B cell (primary cell): Measurements from ENCODE around the gene MEGF11. TPM values are rescaled to one million over a fixed set of nuclear protein-coding genes. Genes with fewer than 3 reads are reported as not detected.

Experiments used
- ATAC-seq: fragments of 200-7000 bp; cut with Tn5 transposase; one replicate; pipeline ENCODE4 v1.10.0; 2021; ENCODE audit warnings: low read depth, mild to moderate bottlenecking, moderate number of reproducible peaks, moderate library complexity
- CTCF ChIA-PET: fragments of 350-600 bp; sonication (Branson Sonifier 250); formaldehyde crosslinking; loops from one replicate; lab custom pipeline; 2021; ENCODE audit warnings: antibody characterized with exemption, inconsistent platforms; lab: Charles Lee
- POLR2A ChIA-PET: fragments of 350-600 bp; sonication (Branson Sonifier 250); formaldehyde crosslinking; loops from one replicate; lab custom pipeline; 2021; ENCODE audit warnings: antibody characterized with exemption; lab: Charles Lee
- DNase-seq: peaks from one replicate; pipeline ENCODE4 v3.0.0; 2013
- H2AFZ ChIP-seq: 2 replicates; pipeline ENCODE4 v1.6.1; 2012; ENCODE audit warnings: mild to moderate bottlenecking, low read depth, low read length; ENCODE audit not compliant: insufficient read depth, poor library complexity, severe bottlenecking
- H3K27ac ChIP-seq, 2 donors: 1 replicate in 1 of 2; 2 replicates in 1 of 2; pipeline ENCODE4 v1.5.1; 2012 to 2013; ENCODE audit warnings: low read length in 2 of 2, mild to moderate bottlenecking in 2 of 2, moderate library complexity in 1 of 2
- H3K27me3 ChIP-seq, 4 experiments: fragments of 200-600 bp in 1 of 4; sonication (generic) in 1 of 4; replicated peaks in 1 of 4; 1 replicate in 2 of 4; 2 replicates in 2 of 4; pipeline versions ENCODE4 v1.6.1 to v1.7.0; 2013 to 2016; ENCODE audit warnings: low read length in 3 of 4, mild to moderate bottlenecking in 2 of 4, mixed read lengths in 1 of 4, moderate library complexity in 1 of 4; ENCODE audit not compliant: insufficient read depth in 4 of 4, control insufficient read depth in 3 of 4; ENCODE audit errors: control extremely low read depth in 1 of 4
- H3K36me3 ChIP-seq, 2 experiments: replicated peaks in 1 of 2; 1 replicate in 1 of 2; 2 replicates in 1 of 2; pipeline versions ENCODE4 v1.6.1 to v1.7.1; 2013; ENCODE audit warnings: low read length in 1 of 2; ENCODE audit not compliant: insufficient read depth in 2 of 2, control insufficient read depth in 1 of 2; ENCODE audit errors: control extremely low read depth in 1 of 2, extremely low read depth in 1 of 2
- H3K4me1 ChIP-seq, 2 donors: fragments of 200-600 bp in 1 of 2; sonication (generic) in 1 of 2; 1 replicate in 1 of 2; 2 replicates in 1 of 2; pipeline versions ENCODE4 v1.5.1 to v1.6.1; 2013 to 2017; ENCODE audit warnings: low read length in 2 of 2; ENCODE audit not compliant: control insufficient read depth in 2 of 2, insufficient read depth in 2 of 2
- H3K4me2 ChIP-seq: replicated peaks from 2 replicates; pipeline ENCODE3; 2012; ENCODE audit warnings: mild to moderate bottlenecking, low read depth, low read length; ENCODE audit not compliant: poor library complexity, severe bottlenecking
- H3K4me3 ChIP-seq, 5 experiments: fragments of 200-600 bp in 1 of 5; sonication (generic) in 1 of 5; 1 replicate in 3 of 5; 2 replicates in 2 of 5; pipeline versions ENCODE4 v1.5.1 to v1.7.0; 2011 to 2016; ENCODE audit warnings: low read length in 4 of 5, mild to moderate bottlenecking in 4 of 5, low read depth in 2 of 5, control low read depth in 1 of 5, moderate library complexity in 1 of 5; ENCODE audit not compliant: insufficient read depth in 1 of 5; ENCODE audit errors: control extremely low read depth in 1 of 5, extremely low read depth in 1 of 5
- H3K79me2 ChIP-seq: fragments of 200-600 bp; sonication (generic); one replicate; pipeline ENCODE4 v1.6.0; 2016; ENCODE audit warnings: low read length; ENCODE audit not compliant: control insufficient read depth, insufficient read depth
- H3K9ac ChIP-seq: fragments of 200-600 bp; sonication (generic); 2 replicates; pipeline ENCODE4 v1.6.1; 2017; ENCODE audit warnings: mild to moderate bottlenecking, low read length, moderate library complexity
- H3K9me3 ChIP-seq, 3 donors: one replicate each; pipeline versions ENCODE4 v1.6.1 to v1.7.1; 2013; ENCODE audit warnings: low read length in 2 of 3; ENCODE audit not compliant: control insufficient read depth in 2 of 3, insufficient read depth in 1 of 3; ENCODE audit errors: control extremely low read depth in 1 of 3
- H4K20me1 ChIP-seq: 2 replicates; pipeline ENCODE4 v1.6.0; 2012; ENCODE audit warnings: mild to moderate bottlenecking, low read length; ENCODE audit not compliant: insufficient read depth, control insufficient read depth, poor library complexity, severe bottlenecking
- H3K27ac Mint-ChIP-seq: one replicate; pipeline ENCODE4 v1.8.0; 2021; ENCODE audit warnings: mixed read lengths
- H3K27me3 Mint-ChIP-seq: one replicate; pipeline ENCODE4 v1.8.0; 2021; ENCODE audit warnings: mixed read lengths
- H3K4me1 Mint-ChIP-seq: one replicate; pipeline ENCODE4 v1.8.0; 2021; ENCODE audit warnings: mixed read lengths
- H3K4me3 Mint-ChIP-seq: one replicate; pipeline ENCODE4 v1.8.0; 2021; ENCODE audit warnings: mixed read lengths
- H3K9me3 Mint-ChIP-seq: one replicate; pipeline ENCODE4 v1.8.0; 2022; ENCODE audit warnings: mixed read lengths; ENCODE audit not compliant: insufficient read depth
- EZH2 ChIP-seq: IDR thresholded peaks from 2 replicates; pipeline ENCODE4 v1.6.1; 2012; ENCODE audit warnings: borderline replicate concordance, low read depth, mild to moderate bottlenecking, moderate library complexity, low read length; ENCODE audit not compliant: insufficient read depth, poor library complexity, severe bottlenecking
- WGBS: methylation state at CpG from one replicate; pipeline ENCODE4 v1.1.5; 2013; ENCODE audit warnings: missing lambda C conversion rate; ENCODE audit not compliant: insufficient coverage; 5-methylcytosine and 5-hydroxymethylcytosine counted together
- intact Hi-C: fragments of 100-400 bp; cut with micrococcal nuclease; formaldehyde crosslinking; loops from one replicate; pipeline ENCODE4 v1.10.0; 2022
- polyA plus RNA-seq: library from polyadenylated mRNA; depleted of rRNA; stranded (reverse); fragments of >200 nt; gene quantifications from 2 replicates; pipeline ENCODE4 v1.2.3, GENCODE V29; 2012
- total RNA-seq, 2 donors: library from RNA; stranded (reverse); fragments of 120-200 nt in 1 of 2; gene quantifications; 1 replicate in 1 of 2; 2 replicates in 1 of 2; pipeline versions ENCODE4 v1.2.3 to v1.2.4, GENCODE V29; 2013 to 2022
- TF ChIP-seq, protein P1 (sequence below): fragments of 200-600 bp; IDR thresholded peaks from one replicate; pipeline ENCODE4 v1.8.0; 2022; ENCODE audit warnings: antibody characterized with exemption, mild to moderate bottlenecking

The MEGF11 gene
- total and polyA plus RNA-seq, 2 donors (not counting 1 experiment from before 2014, with no cell fraction given): 0.04 to 0.34 TPM

GRCh38 chr15:65919353-65919752, 334.2 kb downstream of the MEGF11 start:
- no peaks in the 10 kb centered on the region for H3K27me3 ChIP-seq
- no peak for ATAC-seq
- intact Hi-C loops: loop anchor here (5.0 kb wide), 1 partner anchor 578 kb away; the partner anchor contains the start of gene SNAPC5
- no peaks in the 10 kb centered on the region for H3K36me3 ChIP-seq
- H3K9me3 ChIP-seq: no peaks in the 10 kb centered on the region
- Mint-ChIP-seq H3K4me3 (no peak overlapping the region), H3K4me1 (peaks cover 82% of the 10 kb centered on the region), H3K9me3 (no peaks in the 10 kb centered on the region), H3K27me3 (no peaks in the 10 kb centered on the region), H3K27ac (no peak overlapping the region)
- ChIA-PET POLR2A (no interaction called here), CTCF (no interaction called here)
- H4K20me1 ChIP-seq: peaks cover 5% of the 10 kb centered on the region
- H3K4me3 ChIP-seq: no peak overlapping the region
- H3K9ac ChIP-seq: no peak overlapping the region
- peaks cover 16% of the 10 kb centered on the region for H3K79me2 ChIP-seq
- TF ChIP-seq EZH2: no peak
- TF ChIP-seq, protein P1, sequence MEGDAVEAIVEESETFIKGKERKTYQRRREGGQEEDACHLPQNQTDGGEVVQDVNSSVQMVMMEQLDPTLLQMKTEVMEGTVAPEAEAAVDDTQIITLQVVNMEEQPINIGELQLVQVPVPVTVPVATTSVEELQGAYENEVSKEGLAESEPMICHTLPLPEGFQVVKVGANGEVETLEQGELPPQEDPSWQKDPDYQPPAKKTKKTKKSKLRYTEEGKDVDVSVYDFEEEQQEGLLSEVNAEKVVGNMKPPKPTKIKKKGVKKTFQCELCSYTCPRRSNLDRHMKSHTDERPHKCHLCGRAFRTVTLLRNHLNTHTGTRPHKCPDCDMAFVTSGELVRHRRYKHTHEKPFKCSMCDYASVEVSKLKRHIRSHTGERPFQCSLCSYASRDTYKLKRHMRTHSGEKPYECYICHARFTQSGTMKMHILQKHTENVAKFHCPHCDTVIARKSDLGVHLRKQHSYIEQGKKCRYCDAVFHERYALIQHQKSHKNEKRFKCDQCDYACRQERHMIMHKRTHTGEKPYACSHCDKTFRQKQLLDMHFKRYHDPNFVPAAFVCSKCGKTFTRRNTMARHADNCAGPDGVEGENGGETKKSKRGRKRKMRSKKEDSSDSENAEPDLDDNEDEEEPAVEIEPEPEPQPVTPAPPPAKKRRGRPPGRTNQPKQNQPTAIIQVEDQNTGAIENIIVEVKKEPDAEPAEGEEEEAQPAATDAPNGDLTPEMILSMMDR: no peak
- H3K27ac ChIP-seq: no peak overlapping the region
- H2AFZ ChIP-seq: no peak overlapping the region
- no peak for DNase-seq
- no peak overlapping the region for H3K4me2 ChIP-seq
- H3K4me1 ChIP-seq: peaks cover 76% of the 10 kb centered on the region in 2 donors
- 98% methylated on average over 9 of the region's 9 CpGs for WGBS

DNA sequence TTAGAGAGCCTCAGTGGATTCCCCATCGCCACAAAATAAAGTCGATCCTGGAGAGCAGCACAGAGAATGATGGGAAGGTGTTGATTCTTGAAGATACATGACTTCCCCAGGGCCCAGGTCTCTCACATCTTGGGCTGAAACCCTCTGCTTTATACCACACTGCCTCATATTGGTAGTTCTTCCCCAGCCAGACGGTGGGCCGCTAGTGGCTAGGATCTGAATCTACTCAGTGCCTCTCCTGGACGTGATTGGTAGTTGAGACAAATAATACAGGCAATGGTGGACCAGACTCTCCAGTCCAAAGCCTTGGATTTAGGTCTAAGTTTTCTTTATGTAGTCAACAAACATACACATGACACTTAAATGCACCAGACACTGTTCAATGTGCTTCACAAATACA, 334.6 kb downstream of the MEGF11 start:
- Histone ChIP-seq H2AFZ (no peak overlapping the region), H3K9me3 (no peaks in the 10 kb centered on the region), H3K4me2 (no peak overlapping the region), H3K27ac (no peak overlapping the region), H3K27me3 (no peaks in the 10 kb centered on the region), H3K4me1 (peaks cover 76% of the 10 kb centered on the region in 2 donors), H3K36me3 (no peaks in the 10 kb centered on the region), H3K9ac (no peak overlapping the region), H3K4me3 (no peak overlapping the region), H4K20me1 (peaks cover 5% of the 10 kb centered on the region), H3K79me2 (peaks cover 16% of the 10 kb centered on the region)
- Mint-ChIP-seq H3K27ac (no peak overlapping the region), H3K4me3 (no peak overlapping the region), H3K4me1 (peaks cover 82% of the 10 kb centered on the region), H3K27me3 (no peaks in the 10 kb centered on the region), H3K9me3 (no peaks in the 10 kb centered on the region)
- intact Hi-C loops: loop anchor here (5.0 kb wide), 1 partner anchor 578 kb away; the partner anchor contains the start of gene SNAPC5
- CTCF ChIA-PET: interaction anchor here (1.5 kb wide), 1 partner anchor 49 kb away, joined by 8 read pairs; the partner anchor contains the start of gene RAB11A
- TF ChIP-seq, protein P1: no peak
- no peak for TF ChIP-seq EZH2
- no peak for DNase-seq
- no peak for ATAC-seq
- WGBS: no CpG with 5 or more reads among the region's 5 CpGs
- POLR2A ChIA-PET: no interaction called here
